ENCODE measurements around the gene PANK4.

GRCh38 chr1:2482588-2482987 lies 43.8 kb downstream of the PANK4 start:
- TF ChIP-seq CTCF (IDR thresholded peaks at IDR 0.05; ENCODE audit: low read depth, low read length, missing input control) (no peak), RXRA (IDR thresholded peaks at IDR 0.05) (no peak), REST (IDR thresholded peaks at IDR 0.05) (peak; percentile 45), TAF1 (conservative IDR thresholded peaks at IDR 0.05) (no peak), GABPA (IDR thresholded peaks at IDR 0.05 in 1 of 2, conservative IDR thresholded peaks at IDR 0.05 in 1 of 2) (no peak), RAD21 (IDR thresholded peaks at IDR 0.05) (no peak), ATF3 (IDR thresholded peaks at IDR 0.05) (no peak), JUND (IDR thresholded peaks at IDR 0.05) (no peak), MAX (IDR thresholded peaks at IDR 0.05) (no peak), YY1 (IDR thresholded peaks at IDR 0.05) (no peak), EGR1 (IDR thresholded peaks at IDR 0.05; ENCODE audit: low read depth in 2 of 2) (no peak), NR2F2 (IDR thresholded peaks at IDR 0.05) (no peak), SP1 (IDR thresholded peaks at IDR 0.05) (no peak)

Measured in liver (tissue), 3 donors.